H7 (cell line): ENCODE results near the gene HOXD9. TPM values are rescaled to one million over a fixed set of nuclear protein-coding genes. Genes with fewer than 3 reads are reported as not detected.
A peak's percentile ranks its signal among the peaks of the same experiment; 100 is the strongest.

Experiments used
- DNase-seq: peaks from one replicate; pipeline ENCODE4 v3.0.0; 2012
- H3K27me3 ChIP-seq: 2 replicates; pipeline ENCODE4 v1.6.0; 2011; ENCODE audit warnings: mild to moderate bottlenecking, low read length; ENCODE audit not compliant: control insufficient read depth, insufficient read depth
- H3K36me3 ChIP-seq: replicated peaks from 2 replicates; pipeline ENCODE4 v1.5.1; 2011; ENCODE audit warnings: low read length; ENCODE audit not compliant: control insufficient read depth, insufficient read depth
- H3K4me3 ChIP-seq: 2 replicates; pipeline ENCODE4 v1.5.1; 2011; ENCODE audit warnings: low read depth, mild to moderate bottlenecking, control low read depth, low read length, moderate library complexity; ENCODE audit not compliant: insufficient read depth
- total RNA-seq: library from RNA; depleted of rRNA; stranded (reverse); fragments of >200 nt; shearing (Covaris generic); gene quantifications from 2 replicates; pipeline ENCODE4 v1.2.3, GENCODE V29; 2014

The HOXD9 gene
- total RNA-seq, 1 experiment from 2014 or later: 0.10 TPM

DNA sequence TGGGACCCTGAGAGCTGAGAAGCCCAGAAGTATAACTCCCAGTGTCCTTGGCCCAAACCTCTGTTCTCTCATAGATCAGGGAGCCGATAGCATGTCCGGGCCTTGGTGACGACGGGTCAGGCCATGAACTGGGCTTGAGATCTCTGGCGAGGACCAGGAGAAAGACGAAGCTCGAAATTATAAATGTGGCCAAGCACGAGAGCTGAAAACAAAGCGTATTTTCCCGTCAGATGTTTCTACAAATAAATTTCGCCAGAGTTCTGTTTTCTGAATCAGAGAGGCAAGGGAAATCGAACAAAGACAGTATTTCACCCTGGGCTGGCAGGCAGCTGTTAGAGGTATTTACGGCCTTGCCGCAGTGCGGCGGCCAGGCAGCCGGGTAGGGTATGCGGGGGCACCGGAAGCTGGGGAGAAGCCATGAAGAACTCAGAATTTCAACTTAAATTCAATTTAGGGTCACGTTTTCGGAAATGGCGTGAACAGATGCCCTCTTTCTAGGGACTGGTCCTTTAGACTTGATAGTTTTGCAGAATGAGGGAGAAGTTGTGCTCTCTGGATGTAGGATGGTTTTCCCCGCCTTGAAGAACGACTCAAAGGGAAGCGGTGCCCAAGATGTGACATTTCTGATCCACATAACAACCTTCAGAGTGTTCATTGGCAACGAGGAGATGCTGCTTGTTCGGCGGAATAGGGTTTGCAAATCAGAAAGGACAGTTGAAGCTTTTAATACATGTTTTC is 16.6 kb downstream of the HOXD9 start:
- H3K4me3 ChIP-seq: no peak overlapping the region
- peaks cover 98% of the 10 kb centered on the region for H3K27me3 ChIP-seq
- no peaks in the 10 kb centered on the region for H3K36me3 ChIP-seq
- peak; percentile 50 for DNase-seq

DNA sequence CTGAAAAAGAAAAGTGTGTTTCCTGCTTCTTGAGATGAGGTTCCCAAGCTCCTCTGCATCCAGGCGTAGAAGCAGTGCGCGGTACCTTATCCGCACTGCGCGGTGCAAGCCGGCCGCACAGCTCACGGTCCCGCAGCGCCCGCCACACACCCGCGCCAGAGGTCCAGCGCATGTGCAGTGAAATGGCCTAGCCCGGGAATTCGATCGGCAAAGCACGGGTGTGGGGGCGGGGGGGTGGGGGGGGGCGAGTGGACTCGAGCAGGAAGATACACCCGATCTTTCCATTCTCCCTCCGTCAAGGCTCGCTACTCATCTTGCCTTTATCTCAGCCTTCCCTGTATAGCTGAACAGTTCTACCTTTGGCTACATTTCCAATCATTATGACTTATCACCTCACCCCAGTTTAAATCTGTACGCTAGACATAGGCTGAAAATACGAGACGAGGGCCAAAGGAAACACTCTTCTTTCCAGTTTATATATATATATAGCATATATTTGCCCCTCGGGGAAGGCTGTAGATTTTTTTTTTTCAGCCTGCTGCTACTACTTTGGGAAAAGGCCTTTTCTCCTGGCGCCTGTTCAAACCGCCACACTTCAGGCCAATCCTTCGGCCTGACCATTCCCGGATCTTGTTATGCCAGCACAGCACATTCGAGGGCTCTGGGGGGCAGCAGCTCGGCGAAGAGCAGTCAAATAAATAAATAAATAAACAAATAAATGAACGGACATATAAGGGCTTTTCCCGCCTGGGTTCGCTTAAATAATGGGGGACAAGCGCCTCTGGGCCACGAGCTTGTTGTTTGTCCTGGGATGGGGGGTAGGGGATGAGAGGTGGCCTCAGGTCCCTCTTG is 17.4 kb downstream of the HOXD9 start:
- peaks cover 96% of the 10 kb centered on the region for H3K27me3 ChIP-seq
- DNase-seq: peak; percentile 54
- peak overlapping the region; percentile 8; the same call in 1 of the 2 replicates for H3K4me3 ChIP-seq
- H3K36me3 ChIP-seq: no peaks in the 10 kb centered on the region

DNA sequence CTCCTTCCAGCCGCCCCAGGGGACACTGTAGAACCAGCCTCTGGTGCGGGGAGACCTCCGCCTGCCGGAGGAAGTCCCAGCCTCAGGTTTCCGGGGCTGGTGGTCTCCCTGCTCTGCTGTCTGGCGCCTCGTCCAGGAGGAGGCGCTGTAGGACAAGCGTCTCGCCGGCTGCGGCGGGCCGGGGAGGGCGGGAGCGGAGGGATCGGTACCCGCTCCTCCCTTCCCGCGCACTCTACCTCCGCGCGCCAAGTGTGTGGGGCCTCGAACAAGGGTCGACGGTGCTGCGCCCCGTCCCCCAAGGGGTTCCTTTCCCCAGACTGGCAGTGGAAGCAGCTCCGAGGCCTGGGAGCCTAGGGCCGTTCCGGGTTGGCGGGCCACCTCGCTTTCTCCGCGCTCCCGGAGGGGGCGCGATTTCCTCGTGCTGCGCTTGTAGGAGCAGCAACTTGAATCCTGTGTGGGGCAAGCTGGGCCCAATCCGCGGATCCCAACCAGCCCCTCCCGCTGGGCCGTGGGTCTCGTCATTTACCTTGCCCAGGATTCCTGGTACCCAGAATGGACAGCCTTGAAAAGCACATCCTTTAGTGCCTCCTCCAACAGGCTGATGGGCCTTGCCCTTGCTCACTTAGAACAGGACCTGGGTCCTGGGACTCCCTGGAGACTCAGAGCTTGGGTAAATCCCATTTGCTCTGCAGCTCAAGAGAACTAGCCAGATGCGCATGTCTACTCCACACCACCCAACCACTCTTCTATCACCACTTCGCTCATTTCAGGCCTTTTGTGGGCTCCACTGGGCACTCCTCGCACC is 18.2 kb downstream of the HOXD9 start:
- Histone ChIP-seq H3K27me3 (peaks cover 96% of the 10 kb centered on the region), H3K36me3 (no peaks in the 10 kb centered on the region), H3K4me3 (peak overlapping the region; percentile 52)
- peak; percentile 99 for DNase-seq

DNA sequence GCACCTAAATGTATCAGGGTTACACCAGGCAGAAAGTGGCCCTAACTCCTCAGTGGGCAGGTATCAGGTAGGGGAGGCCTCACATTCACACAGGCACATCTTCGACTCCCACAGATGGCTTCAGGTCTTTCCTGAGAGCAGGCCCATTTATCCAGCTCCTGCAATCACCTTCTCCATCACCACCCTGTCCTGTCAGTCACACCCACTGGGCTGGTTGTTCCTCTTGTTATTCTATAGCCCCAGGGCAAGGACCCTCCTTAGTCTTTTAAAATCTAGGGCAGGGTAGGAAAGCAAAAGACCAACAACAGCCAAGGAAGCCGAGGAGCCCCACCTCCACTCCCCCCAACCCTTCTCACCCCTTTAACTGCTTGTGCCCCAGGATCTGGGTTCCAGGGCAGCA is 19.8 kb downstream of the HOXD9 start:
- no peak for DNase-seq
- Histone ChIP-seq H3K36me3 (no peaks in the 10 kb centered on the region), H3K4me3 (no peak overlapping the region), H3K27me3 (peaks cover 96% of the 10 kb centered on the region)

DNA sequence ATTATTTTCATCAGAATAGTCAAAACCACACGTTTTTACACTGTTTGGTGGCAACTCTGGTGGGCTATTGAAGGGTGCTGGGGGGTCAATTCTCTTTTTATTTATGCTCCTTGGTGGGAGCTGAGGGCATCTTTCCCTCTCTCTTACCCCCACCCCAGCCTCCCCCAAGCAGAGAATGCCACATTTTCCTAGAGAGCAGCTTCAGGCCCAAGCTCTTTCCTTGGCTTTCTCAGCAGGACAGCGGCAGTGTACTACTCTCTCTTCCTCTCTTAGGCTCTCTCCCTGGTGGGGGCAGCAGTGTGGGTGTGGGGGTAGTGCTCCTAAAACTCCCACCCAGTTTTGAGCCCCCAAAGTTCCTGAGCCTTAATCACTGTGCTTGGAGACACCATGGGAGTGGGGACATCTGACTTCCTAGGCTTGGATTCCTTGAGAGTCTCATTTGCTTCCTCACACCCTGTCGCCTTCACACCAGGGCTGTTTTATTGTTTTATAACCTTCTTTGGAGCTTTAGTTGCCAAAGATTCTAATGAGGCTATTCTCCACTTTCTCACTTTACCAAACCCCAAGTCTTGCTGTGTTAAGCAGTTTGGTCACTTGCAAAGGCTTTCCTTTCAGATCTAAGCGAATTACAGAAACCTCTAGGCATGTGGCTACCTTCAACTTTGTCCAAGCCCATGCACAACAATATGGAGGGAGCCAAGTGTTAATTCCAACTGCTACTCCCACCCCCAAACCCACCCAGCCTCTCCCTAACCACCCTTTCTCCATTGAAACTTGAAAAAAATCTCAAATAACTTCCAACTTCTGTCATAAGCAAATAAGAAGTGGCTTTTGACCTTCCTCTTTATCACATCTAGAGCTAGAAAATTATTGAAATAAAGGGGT is 22.8 kb downstream of the HOXD9 start:
- H3K36me3 ChIP-seq: no peaks in the 10 kb centered on the region
- peaks cover 96% of the 10 kb centered on the region for H3K27me3 ChIP-seq
- H3K4me3 ChIP-seq: no peak overlapping the region
- DNase-seq: no peak

DNA sequence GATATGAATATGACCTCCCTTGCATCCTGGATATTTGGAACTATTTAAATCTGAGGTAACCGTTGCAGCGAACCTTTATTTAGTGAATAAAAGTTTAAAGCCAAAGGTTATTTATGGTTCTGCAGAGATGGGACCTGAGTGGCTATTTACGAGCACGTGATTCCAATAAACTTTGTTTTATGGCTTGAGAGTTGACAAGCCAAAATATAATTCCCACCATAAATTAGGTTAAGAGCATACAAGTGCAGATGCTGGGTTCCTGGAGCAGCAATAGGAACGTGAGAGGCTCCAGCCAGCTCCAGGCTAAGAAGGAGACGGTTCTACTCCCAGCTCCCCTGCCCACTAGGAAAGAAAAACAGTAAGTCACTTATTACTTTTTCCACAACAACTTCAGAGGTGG is 23.6 kb downstream of the HOXD9 start:
- Histone ChIP-seq H3K36me3 (no peaks in the 10 kb centered on the region), H3K4me3 (no peak overlapping the region), H3K27me3 (peaks cover 98% of the 10 kb centered on the region)
- DNase-seq: no peak

DNA sequence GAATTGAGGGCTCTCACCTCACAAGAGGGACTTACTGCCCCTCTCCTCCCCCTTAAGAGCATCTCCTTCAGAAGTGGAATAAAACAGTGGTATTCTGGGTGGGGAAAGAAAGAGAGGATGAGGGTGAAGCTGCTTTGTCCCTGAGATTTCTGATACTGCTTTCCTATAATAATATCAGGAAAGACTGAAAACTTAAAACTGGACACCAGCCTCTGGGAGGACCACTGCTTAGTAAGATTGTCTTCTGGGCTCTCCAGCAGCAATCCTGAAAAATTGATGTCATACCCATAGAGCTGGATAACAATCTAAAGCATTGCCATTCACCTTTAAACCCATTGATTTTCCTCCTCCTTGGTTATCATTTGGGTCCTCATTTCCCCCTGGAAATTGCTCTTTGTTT is 24.1 kb downstream of the HOXD9 start:
- Histone ChIP-seq H3K27me3 (peaks cover 98% of the 10 kb centered on the region), H3K36me3 (no peaks in the 10 kb centered on the region), H3K4me3 (no peak overlapping the region)
- no peak for DNase-seq

DNA sequence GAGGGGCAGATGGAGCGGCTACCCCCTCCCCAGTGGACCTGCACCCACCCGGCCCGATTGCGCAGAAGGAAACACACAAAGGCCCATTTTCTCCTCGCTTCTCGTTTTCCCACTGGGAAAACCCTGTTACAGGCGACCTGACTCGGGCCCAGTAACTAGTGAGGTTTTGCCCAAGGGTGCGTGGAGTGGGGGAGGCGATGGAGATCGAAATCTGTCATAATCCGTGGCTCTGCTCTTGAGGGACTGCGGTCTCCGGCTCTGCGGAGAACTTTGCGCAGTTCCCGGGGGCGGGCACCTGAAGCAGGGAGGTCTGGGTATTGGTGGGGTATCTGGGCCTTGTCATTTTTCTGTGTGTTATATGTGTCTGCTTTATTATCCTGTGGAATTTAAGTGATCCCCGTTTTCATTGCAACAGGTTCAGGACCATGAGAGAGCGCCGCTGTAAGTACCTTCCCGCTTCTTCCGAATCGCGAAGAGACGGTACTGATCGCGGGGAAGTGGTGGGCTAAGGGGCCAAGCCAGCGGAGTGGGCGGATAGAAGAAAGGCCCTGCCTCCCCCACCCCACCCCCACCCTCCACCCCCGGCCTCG is 24.8 kb downstream of the HOXD9 start:
- DNase-seq: no peak
- no peaks in the 10 kb centered on the region for H3K36me3 ChIP-seq
- H3K27me3 ChIP-seq: peaks cover 98% of the 10 kb centered on the region
- no peak overlapping the region for H3K4me3 ChIP-seq

DNA sequence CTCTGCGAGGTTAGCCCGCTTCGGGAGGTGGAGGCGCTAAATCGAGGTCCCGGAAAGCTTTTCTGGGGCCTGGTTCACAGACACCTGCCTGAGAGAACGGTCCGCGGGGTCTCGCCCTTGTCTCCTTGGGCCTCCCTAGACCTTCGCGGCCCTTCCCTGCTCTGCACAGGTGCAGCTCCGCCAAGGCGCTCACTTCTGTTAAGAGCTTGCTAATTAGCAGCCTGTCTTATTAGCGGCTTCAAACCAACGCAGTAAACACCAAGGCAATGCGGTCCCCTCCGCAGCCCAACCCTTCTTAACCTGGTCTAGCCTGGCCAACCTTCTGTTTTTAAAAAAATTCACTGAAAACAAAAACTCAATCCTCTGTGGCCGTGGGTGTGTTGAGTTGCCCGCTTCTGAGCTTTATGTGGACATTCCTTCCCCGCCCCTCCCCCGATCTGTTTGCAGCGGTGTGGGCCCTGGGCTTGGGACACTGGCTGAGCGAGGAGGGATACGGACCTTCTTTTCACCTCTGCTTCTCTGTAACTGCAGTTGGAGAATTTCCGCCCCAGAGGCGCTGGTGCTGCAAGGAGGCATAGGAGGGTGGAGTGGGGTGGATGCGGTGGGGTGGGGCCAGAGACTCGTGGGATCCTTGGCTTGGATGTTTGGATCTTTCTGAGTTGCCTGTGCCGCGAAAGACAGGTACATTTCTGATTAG is 25.4 kb downstream of the HOXD9 start:
- peak; percentile 67 for DNase-seq
- peaks cover 98% of the 10 kb centered on the region for H3K27me3 ChIP-seq
- no peak overlapping the region for H3K4me3 ChIP-seq
- no peaks in the 10 kb centered on the region for H3K36me3 ChIP-seq

DNA sequence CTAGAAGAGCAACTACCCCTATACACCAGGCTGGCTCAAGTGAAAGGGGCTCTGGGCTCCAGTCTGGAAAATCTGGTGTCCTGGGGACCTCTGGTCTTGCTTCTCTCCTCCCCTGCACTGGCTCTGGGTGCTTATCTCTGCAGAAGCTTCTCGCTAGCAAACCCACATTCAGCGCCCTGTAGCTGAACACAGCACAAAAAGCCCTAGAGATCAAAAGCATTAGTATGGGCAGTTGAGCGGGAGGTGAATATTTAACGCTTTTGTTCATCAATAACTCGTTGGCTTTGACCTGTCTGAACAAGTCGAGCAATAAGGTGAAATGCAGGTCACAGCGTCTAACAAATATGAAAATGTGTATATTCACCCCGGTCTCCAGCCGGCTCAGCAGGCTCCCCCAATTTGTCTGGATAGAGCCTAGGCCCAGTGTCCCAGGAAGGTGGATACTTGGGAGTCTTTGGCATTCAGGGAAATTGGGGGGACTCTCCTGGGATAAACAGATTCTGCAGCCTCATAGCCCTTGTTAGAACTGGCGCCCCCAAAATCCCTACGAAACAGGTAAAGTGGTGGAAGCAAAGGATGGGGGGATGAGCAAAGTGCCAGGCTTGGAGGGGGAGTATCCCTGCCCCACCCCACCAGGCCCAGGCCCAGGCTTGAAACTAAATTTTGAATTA is 26.4 kb downstream of the HOXD9 start:
- H3K27me3 ChIP-seq: peaks cover 98% of the 10 kb centered on the region
- DNase-seq: no peak
- H3K36me3 ChIP-seq: no peaks in the 10 kb centered on the region
- no peak overlapping the region for H3K4me3 ChIP-seq

DNA sequence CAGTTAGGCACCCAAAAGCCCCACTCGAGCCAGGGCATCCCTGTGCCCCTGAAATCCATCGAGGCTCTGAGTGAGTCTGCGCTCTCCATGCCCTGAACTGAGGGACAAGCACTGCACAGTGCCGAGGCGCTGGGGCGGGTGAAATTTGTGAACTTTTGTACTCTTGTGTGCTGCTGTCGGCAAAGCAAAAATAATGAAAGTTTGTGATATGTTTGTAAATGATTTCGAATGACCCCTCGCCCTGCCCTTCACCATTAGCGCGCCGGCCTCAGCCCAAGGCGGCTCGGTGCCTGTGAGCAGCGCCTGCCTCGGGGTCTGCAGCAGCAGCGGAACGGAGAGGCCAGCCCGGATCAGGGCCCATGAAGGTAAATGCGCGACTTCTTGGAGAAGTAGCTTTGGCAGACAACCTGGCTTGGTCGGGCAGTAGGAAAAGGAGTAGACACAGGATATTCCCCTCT is 27.0 kb downstream of the HOXD9 start:
- peak; percentile 68 for DNase-seq
- peaks cover 100% of the 10 kb centered on the region for H3K27me3 ChIP-seq
- no peak overlapping the region for H3K4me3 ChIP-seq
- H3K36me3 ChIP-seq: no peaks in the 10 kb centered on the region

DNA sequence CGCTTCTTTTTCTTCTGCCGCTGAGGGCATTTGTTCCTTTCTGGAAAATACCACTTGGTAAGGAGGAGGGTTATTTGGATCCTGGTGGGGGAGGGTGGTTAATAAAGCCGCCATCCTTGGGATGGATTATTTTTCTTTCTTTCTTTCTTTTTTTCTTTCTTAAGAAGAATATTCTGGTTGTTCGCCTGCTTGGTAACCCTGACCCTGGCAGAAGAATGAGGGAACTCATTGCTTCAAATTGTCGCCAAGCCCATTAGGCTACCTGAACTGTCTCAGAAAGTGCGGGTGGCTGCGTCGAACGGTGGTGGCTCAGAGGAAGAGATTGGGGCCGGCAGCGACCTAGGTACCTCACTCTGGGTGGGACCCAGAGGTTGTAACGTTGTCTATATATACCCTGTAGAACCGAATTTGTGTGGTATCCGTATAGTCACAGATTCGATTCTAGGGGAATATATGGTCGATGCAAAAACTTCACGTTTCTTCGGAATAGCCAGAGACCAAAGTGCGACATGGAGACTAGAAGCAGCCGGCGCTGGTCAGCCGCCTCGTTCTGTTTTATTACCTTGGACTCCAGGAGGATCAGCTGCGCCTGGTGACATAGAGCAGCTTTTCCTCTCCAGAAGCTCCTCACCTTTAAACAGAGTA is 27.5 kb downstream of the HOXD9 start:
- Histone ChIP-seq H3K4me3 (no peak overlapping the region), H3K36me3 (no peaks in the 10 kb centered on the region), H3K27me3 (peaks cover 100% of the 10 kb centered on the region)

More for the DNA sequence above, 27.5 kb downstream of the HOXD9 start:
- DNase-seq: peak; percentile 53
